ENCODE data around the gene KCTD12. TPM values are rescaled to one million over a fixed set of nuclear protein-coding genes. Genes with fewer than 3 reads are reported as not detected.
"Not testable (repeated sequence)": the region's sequence is repeated elsewhere in the genome, so short reads cannot be mapped to it uniquely, and the experiment has no call there.

KCTD12 gene
- 10.4 and 10.7 TPM in 2 replicates for total RNA-seq

DNA sequence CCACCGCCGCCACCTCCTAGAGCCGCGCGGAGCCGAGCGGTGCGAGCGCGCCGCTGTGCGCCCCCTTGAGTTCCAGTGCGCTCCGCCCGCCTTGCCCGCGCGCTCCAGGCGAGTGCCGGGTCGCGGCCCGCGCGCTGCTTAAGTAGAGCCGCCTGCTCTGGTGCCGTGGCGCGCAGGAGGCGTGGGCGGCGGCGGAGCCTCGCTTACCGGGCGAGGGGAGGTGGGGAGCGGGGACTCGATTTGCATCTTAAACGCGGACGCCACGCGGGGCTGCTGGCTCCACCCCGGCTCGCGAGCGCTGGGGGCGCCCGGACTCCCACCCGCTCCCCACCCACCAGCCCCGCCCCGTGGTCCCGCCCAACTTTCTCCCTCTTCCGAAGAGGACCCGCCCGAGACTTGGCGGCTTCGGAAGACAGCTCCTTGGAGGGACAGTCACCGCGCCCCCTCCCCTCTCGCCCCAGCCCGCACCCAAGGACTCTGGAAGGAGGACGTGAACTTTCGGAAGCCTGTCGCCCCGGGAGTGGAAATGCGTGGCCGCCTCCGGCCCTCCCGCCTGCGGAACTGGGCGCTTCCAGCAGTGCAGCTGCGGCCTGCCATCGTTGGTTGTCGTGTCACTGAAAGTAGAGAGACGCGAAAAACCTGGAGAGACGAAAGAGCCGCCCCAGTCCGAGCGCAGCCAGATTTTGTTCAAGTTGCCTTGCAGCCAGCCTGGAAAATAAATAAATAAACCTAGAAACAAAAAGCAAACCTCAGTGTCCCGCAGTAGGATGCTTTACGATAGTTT is at the start of gene KCTD12:
KCTD12 (minus strand) TSS at position 114 of the 784 bp plus-strand sequence. CDS start 257 bp downstream, outside the sequence.
- Mint-ChIP-seq H3K36me3 (ENCODE audit: low read depth) (no peaks in the 10 kb centered on the region), H3K4me1 (ENCODE audit: low read depth) (peaks cover 28% of the 10 kb centered on the region), H3K9me3 (no peaks in the 10 kb centered on the region), H3K27ac (peak within 1 kb of the TSS; percentile 85), H3K27me3 (ENCODE audit: insufficient read depth) (peaks cover 28% of the 10 kb centered on the region), H3K4me3 (peak within 1 kb of the TSS; percentile 90)
- intact Hi-C loops (cut with micrococcal nuclease), result loop anchor here (1.0 to 10.0 kb wide), 6 partner anchors 58 to 1352 kb away; partner anchors contain the start of gene COMMD6
- peak; percentile 60 for DNase-seq (ENCODE audit: low spot score)

DNA sequence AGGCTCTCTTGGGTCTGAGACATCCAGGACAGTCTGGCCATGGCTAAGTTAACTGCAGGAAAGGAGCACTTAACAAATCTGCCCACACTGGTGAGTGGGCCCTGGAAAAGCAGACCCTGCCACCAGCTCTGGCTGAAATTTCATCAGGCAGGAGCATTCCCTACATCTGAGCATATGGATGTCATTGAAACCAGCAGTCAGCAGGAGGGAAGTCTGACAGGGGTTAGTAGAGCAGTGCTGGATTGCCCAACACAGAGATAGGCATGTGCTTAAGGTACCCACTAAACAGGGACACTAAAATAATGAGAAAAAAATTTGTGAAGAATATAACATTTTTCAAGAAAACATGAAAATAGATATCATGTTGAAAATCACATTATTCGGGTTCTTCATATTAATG is 48.5 kb upstream of the KCTD12 start:
- H3K27ac Mint-ChIP-seq, result no peak overlapping the region
- H3K9me3 Mint-ChIP-seq, result peaks cover 5% of the 10 kb centered on the region
- H3K27me3 Mint-ChIP-seq (ENCODE audit: insufficient read depth), result peaks cover 2% of the 10 kb centered on the region
- no peaks in the 10 kb centered on the region for H3K4me1 Mint-ChIP-seq (ENCODE audit: low read depth)
- intact Hi-C loops (cut with micrococcal nuclease), result no loop called here
- H3K4me3 Mint-ChIP-seq, result no peak overlapping the region
- H3K36me3 Mint-ChIP-seq (ENCODE audit: low read depth), result no peaks in the 10 kb centered on the region
- no peak for DNase-seq (ENCODE audit: low spot score)

DNA sequence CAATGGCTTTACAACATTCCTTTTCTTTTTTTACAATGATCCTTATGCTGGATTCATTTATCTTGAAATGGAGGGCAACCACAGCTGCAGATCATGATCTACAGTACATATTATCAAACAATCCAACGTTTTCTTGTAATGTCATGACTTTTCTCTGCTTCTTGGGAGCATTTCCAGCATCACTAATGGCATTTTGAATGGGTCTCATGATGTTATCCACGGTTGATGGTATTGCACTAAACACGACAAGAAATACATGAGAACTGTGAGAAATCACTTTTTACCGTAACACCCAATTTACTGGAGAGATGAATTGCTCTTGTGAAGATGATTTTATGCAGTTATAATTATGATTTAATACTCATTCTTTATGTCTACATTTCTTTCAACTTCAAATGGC is 45.9 kb upstream of the KCTD12 start:
- intact Hi-C loops (cut with micrococcal nuclease), result no loop called here
- Mint-ChIP-seq H3K4me1 (ENCODE audit: low read depth) (no peaks in the 10 kb centered on the region), H3K4me3 (no peak overlapping the region), H3K27ac (no peak overlapping the region), H3K9me3 (peaks cover 5% of the 10 kb centered on the region), H3K27me3 (ENCODE audit: insufficient read depth) (no peaks in the 10 kb centered on the region), H3K36me3 (ENCODE audit: low read depth) (no peaks in the 10 kb centered on the region)
- DNase-seq (ENCODE audit: low spot score), result no peak

DNA sequence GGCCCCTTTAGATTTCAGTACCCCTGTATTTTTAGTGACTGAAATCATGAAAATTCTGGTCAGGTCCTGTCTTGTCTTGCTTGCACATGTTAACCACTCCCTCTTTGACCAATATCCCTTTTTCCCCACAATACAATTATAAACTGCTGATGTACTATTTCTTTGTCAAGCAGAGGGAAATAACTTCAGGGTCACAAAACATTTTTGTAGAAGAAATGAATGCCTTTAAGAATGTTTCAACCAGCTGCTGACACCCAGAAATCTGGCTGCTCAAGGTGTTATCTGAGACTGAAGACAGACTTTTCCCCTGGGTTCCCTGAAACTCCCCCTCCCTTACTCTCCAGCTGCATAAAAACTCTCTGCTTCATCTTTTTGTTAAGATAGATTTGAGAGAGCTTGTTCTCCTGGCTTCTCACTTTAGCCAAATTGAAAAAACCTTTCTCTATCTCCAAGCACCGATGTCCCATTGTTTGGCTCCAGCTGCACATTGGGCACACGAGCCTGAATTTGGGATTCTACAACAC is 43.7 kb upstream of the KCTD12 start:
- intact Hi-C loops (cut with micrococcal nuclease), result no loop called here
- no peak overlapping the region for H3K27ac Mint-ChIP-seq
- peaks cover 5% of the 10 kb centered on the region for H3K9me3 Mint-ChIP-seq
- H3K36me3 Mint-ChIP-seq (ENCODE audit: low read depth), result no peaks in the 10 kb centered on the region
- H3K27me3 Mint-ChIP-seq (ENCODE audit: insufficient read depth), result peaks cover 7% of the 10 kb centered on the region
- no peaks in the 10 kb centered on the region for H3K4me1 Mint-ChIP-seq (ENCODE audit: low read depth)
- H3K4me3 Mint-ChIP-seq, result no peak overlapping the region
- no peak for DNase-seq (ENCODE audit: low spot score)

DNA sequence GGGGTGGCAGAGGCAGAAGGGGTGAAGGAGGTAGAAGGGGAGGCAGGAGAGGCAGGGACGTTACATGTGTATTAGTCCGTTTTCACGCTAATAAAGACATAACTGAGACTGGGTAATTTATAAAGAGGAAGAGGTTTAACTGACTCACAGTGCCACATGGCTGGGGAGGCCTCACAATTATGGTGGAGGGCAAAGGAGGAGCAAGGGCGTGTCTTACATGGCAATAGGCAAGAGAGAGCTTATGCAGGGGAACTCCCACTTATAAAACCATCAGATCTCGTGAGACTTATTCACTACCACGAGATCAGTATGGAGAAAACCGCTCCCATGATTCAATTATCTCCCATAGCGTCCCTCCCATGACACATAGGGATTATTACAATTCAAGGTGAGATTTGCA is 43.1 kb upstream of the KCTD12 start:
- Mint-ChIP-seq H3K27ac (no peak overlapping the region), H3K4me1 (ENCODE audit: low read depth) (no peaks in the 10 kb centered on the region), H3K9me3 (peaks cover 5% of the 10 kb centered on the region), H3K36me3 (ENCODE audit: low read depth) (no peaks in the 10 kb centered on the region), H3K27me3 (ENCODE audit: insufficient read depth) (peaks cover 7% of the 10 kb centered on the region), H3K4me3 (no peak overlapping the region)
- intact Hi-C loops (cut with micrococcal nuclease), result no loop called here
- no peak for DNase-seq (ENCODE audit: low spot score)

DNA sequence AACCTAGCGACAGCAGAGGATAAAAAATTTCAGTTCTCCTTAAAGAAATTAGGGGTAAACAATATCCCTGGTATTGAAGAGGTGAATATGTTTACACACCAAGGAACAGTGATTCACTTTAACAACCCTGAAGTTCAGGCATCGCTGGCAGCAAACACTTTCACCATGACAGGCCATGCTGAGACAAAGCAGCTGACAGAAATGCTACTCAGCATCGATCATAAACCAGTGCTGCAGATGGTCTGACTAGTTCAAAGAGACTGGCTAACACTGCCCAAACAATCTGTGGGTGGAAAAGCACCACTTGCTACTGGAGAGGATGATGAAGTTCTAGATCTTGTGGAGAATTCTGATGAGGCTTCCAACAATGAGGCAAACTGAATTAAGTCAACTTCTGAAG is 42.3 kb upstream of the KCTD12 start:
- Mint-ChIP-seq H3K27me3 (ENCODE audit: insufficient read depth) (peaks cover 7% of the 10 kb centered on the region), H3K4me3 (no peak overlapping the region)
- intact Hi-C loops (cut with micrococcal nuclease), result no loop called here

DNA sequence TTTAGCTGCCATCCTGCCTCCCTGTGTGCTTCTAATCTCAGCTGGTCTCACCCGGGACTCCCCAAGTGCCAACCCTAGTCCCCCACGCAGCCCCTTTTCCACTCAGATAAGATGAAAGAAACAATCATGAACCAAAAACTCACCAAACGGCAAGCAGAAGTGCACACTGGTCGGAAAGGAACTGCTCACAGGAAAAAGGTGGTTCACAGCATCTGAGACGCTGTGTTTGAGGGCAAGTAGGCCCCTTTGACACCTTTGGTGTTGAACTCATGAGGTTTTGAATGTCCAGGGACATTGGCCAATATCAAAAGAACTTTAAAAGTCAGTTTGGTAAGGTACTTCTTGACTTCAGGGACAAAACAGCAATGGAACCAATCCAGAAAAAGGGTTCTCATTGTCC is 41.8 kb upstream of the KCTD12 start:
- peaks cover 5% of the 10 kb centered on the region for H3K9me3 Mint-ChIP-seq
- no peak overlapping the region for H3K4me3 Mint-ChIP-seq
- intact Hi-C loops (cut with micrococcal nuclease), result no loop called here
- H3K27me3 Mint-ChIP-seq (ENCODE audit: insufficient read depth), result peaks cover 7% of the 10 kb centered on the region
- no peaks in the 10 kb centered on the region for H3K36me3 Mint-ChIP-seq (ENCODE audit: low read depth)
- H3K27ac Mint-ChIP-seq, result no peak overlapping the region
- no peak for DNase-seq (ENCODE audit: low spot score)
- no peaks in the 10 kb centered on the region for H3K4me1 Mint-ChIP-seq (ENCODE audit: low read depth)

More for the DNA sequence above, 42.3 kb upstream of the KCTD12 start:
- Mint-ChIP-seq H3K4me1 (ENCODE audit: low read depth) (no peaks in the 10 kb centered on the region), H3K36me3 (ENCODE audit: low read depth) (no peaks in the 10 kb centered on the region), H3K9me3 (peaks cover 5% of the 10 kb centered on the region), H3K27ac (no peak overlapping the region)
- DNase-seq (ENCODE audit: low spot score), result no peak

DNA sequence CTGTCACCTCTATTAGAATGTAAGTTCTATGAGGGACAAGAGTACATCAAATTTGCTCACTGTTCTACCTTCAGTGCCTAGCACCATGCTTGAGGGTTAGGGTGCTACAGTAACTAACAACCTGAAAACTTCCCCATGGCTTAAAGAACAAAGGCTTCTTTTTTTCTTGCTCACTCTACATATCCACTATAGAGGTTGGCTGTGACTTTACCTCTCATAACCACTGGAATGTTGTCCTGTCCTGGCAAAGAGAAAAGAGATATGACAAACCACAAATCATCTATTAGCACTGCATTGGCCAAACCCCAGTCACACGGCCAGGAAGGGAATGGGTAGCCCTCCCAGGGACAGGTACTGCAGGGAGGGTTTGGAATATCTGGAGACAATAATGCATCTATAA is 38.9 kb upstream of the KCTD12 start:
- intact Hi-C loops (cut with micrococcal nuclease), result no loop called here
- H3K4me1 Mint-ChIP-seq (ENCODE audit: low read depth), result no peaks in the 10 kb centered on the region
- H3K4me3 Mint-ChIP-seq, result no peak overlapping the region
- no peaks in the 10 kb centered on the region for H3K9me3 Mint-ChIP-seq
- DNase-seq (ENCODE audit: low spot score), result no peak
- peaks cover 7% of the 10 kb centered on the region for H3K27me3 Mint-ChIP-seq (ENCODE audit: insufficient read depth)
- no peaks in the 10 kb centered on the region for H3K36me3 Mint-ChIP-seq (ENCODE audit: low read depth)
- H3K27ac Mint-ChIP-seq, result no peak overlapping the region

DNA sequence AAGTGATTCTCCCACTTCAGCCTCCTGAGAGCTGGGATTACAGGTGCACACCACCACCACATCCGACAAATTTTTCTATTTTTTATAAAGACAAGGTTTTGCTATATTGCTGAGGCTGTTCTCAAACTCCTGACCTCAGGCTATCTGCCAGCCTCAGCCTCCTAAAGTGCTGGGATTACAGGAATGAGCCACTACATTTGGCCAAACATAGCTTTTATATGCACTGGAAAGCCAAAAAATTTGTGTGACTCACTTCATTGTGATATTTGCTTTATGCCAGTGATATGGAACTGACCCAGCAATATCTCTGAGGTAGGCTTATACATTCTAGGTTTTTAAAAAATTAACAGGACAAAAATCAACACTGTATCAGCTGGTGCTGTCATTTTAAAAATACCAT is 35.3 kb upstream of the KCTD12 start:
- no peaks in the 10 kb centered on the region for H3K4me1 Mint-ChIP-seq (ENCODE audit: low read depth)
- no peaks in the 10 kb centered on the region for H3K36me3 Mint-ChIP-seq (ENCODE audit: low read depth)
- peaks cover 2% of the 10 kb centered on the region for H3K27me3 Mint-ChIP-seq (ENCODE audit: insufficient read depth)
- no peak overlapping the region for H3K27ac Mint-ChIP-seq
- intact Hi-C loops (cut with micrococcal nuclease), result no loop called here
- DNase-seq (ENCODE audit: low spot score), result no peak
- H3K4me3 Mint-ChIP-seq, result no peak overlapping the region
- no peaks in the 10 kb centered on the region for H3K9me3 Mint-ChIP-seq

DNA sequence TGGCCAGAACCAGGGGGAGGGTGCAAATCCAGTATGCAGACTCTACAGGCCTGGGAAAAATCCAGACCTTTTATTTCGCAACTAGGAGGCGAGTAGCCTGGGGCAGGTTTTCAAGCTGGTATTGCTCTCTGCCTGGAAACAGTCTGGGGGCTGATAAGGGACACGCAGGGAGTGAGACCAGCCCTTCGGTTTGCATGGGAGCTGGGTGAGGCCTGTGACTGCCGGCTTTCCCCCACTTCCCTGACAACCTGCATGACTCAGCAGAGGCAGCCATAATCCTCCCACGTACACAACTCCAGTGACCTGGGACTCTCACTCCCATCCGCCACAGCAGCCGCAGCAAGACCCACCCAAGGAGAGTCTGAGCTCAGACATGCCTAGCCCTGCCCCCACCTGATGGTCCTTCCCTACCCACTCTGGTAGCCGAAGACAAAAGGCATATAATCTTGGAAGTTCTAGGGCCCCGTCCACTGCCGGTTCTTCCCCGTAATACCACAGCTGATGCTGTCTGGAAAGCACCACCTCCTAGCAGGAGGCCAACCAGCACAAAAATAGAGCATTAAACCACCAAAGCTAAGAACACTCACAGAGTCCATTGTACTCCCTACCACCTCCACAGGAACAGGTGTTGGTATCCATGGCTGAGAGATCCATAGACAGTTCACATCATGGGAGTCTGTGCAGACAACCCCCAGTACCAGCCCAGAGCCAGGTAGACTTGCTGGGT is 31.7 kb upstream of the KCTD12 start:
- H3K36me3 Mint-ChIP-seq (ENCODE audit: low read depth); H3K4me1 Mint-ChIP-seq (ENCODE audit: low read depth); H3K27me3 Mint-ChIP-seq (ENCODE audit: insufficient read depth); H3K4me3 Mint-ChIP-seq; H3K27ac Mint-ChIP-seq; DNase-seq (ENCODE audit: low spot score); intact Hi-C loops (cut with micrococcal nuclease); H3K9me3 Mint-ChIP-seq: not testable (repeated sequence)

DNA sequence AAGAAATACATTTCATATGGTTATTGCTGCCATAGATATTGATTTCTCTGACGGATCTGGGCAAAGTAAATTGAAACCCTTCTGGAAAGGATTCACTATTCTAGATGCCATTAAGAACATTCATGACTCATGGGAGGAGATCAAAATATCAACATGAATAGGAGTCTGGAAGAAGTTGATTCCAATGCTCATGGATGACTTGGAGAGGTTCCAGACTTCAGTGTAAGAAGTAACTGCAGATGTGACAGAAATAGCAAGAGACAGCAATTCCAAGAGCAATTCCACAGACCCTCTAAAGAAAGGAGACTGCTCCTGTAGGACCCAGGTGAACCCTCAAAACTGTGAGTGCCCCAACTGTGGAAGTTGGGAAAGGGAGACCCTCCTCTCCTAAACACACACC is 30.9 kb upstream of the KCTD12 start:
- DNase-seq (ENCODE audit: low spot score), result no peak
- H3K9me3 Mint-ChIP-seq, result no peaks in the 10 kb centered on the region
- H3K4me3 Mint-ChIP-seq, result no peak overlapping the region
- no peaks in the 10 kb centered on the region for H3K27me3 Mint-ChIP-seq (ENCODE audit: insufficient read depth)
- intact Hi-C loops (cut with micrococcal nuclease), result no loop called here
- no peaks in the 10 kb centered on the region for H3K4me1 Mint-ChIP-seq (ENCODE audit: low read depth)
- no peak overlapping the region for H3K27ac Mint-ChIP-seq
- no peaks in the 10 kb centered on the region for H3K36me3 Mint-ChIP-seq (ENCODE audit: low read depth)

DNA sequence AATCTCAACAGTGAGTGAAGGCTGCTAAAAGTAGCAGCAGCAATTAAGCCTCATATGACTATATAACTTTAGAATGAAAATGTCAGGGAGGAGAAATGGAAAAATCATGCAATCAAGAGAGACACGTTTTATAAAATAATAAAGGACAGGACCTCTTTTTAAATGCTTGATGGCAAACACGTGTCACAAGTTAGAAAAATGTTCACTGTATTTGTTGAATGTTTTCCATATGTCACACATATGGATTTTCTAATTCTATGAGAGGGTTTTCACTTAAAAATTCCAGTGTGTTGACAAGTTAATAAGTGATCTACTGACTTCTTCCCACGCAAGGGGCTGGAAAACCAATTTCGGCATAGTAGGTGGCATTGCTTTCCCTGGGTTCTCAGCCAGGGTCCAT is 27.7 kb upstream of the KCTD12 start:
- Mint-ChIP-seq H3K9me3 (no peaks in the 10 kb centered on the region), H3K27ac (no peak overlapping the region), H3K4me3 (no peak overlapping the region), H3K36me3 (ENCODE audit: low read depth) (no peaks in the 10 kb centered on the region), H3K27me3 (ENCODE audit: insufficient read depth) (no peaks in the 10 kb centered on the region), H3K4me1 (ENCODE audit: low read depth) (no peaks in the 10 kb centered on the region)
- intact Hi-C loops (cut with micrococcal nuclease), result no loop called here
- no peak for DNase-seq (ENCODE audit: low spot score)

DNA sequence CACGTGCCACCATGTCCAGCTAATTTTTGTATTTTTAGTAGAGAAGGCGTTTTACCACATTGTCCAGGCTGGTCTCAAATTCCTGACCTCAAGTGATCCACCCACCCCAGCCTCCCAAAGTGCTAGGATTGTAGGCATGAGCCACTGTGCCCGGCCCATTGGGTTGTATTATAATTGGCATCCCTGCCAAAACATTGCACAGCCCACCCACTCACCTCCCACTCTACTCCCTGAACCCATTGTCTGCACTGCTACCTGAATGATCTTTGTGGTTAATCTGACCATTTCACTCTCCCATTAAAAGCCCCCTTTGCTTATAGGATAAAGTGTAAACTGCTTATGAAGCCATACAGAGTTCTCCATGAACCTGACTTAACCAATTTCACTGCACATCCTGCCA is 26.3 kb upstream of the KCTD12 start:
- H3K36me3 Mint-ChIP-seq (ENCODE audit: low read depth), result no peaks in the 10 kb centered on the region
- H3K27ac Mint-ChIP-seq, result no peak overlapping the region
- intact Hi-C loops (cut with micrococcal nuclease), result no loop called here
- no peaks in the 10 kb centered on the region for H3K9me3 Mint-ChIP-seq
- no peak overlapping the region for H3K4me3 Mint-ChIP-seq
- H3K4me1 Mint-ChIP-seq (ENCODE audit: low read depth), result no peaks in the 10 kb centered on the region
- H3K27me3 Mint-ChIP-seq (ENCODE audit: insufficient read depth), result no peaks in the 10 kb centered on the region
- no peak for DNase-seq (ENCODE audit: low spot score)
